GM21528 (cell line): ENCODE results near the gene ADRM1.

Experiments used
- ATAC-seq: cut with Tn5 transposase; IDR thresholded peaks from one replicate; pipeline ENCODE4 v1.9.1; 2021; ENCODE audit warnings: mild to moderate bottlenecking, moderate library complexity; ENCODE audit not compliant: unreplicated experiment, low FRiP score

ADRM1 gene

GRCh38 chr20:62296724-62297448 lies 5.9 kb upstream of the ADRM1 start:
- no peak for ATAC-seq

GRCh38 chr20:62297449-62298227 lies 5.2 kb upstream of the ADRM1 start:
- no peak for ATAC-seq

- no peak for ATAC-seq
These were observed 4.1 kb upstream of the ADRM1 start for GRCh38 chr20:62298577-62299249.

DNA sequence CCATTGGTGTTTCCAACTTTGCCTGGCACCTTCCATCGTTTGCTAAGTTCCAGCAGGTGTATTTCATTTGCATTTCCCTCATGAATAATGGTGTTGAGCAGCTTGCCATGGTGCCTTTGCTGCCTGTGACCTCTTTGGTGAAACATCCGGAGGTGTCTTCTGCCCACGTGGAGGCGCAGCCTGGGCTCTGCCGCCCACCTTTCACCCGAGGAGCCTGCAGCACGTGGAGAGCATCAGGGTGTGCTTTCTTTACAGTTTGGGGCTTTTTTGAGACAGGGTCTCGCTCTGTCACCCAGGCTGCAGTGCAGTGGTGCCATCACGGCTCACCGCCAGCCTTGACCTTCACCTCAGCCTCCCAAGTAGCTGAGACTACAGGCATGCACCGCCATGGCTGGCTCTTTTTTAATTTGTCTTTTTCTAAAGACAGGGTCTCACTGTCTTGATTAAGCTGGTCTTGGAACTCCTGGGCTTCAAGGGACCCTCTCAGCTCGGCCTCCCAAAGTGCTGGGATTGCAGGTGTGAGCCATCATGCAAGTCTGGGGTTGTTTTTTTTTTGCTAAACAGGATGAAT lies 3.0 kb upstream of the ADRM1 start:
- no peak for ATAC-seq

GRCh38 chr20:62300319-62300718 lies 2.5 kb upstream of the ADRM1 start:
- ATAC-seq, result no peak

GRCh38 chr20:62301111-62301668 lies 1.6 kb upstream of the ADRM1 start:
- ATAC-seq, result no peak

GRCh38 chr20:62301773-62302340 lies 940 bp upstream of the ADRM1 start:
- peak; percentile 45 for ATAC-seq

DNA sequence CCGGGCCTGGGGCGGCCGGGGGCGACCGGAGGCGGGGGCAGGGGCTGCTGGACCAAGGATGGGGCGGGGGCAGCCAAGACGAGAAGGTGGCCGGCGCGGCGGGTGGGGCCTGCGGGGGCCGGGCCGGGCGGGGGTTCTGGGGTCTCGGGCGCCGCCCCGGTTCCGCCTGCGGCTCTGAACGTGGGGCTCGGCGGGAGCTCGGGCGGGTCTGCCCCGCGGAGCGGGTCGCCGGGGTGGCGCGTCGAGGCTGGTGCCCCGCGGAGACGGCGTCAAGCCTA lies 204 bp downstream of the ADRM1 start:
- ATAC-seq, result no peak

DNA sequence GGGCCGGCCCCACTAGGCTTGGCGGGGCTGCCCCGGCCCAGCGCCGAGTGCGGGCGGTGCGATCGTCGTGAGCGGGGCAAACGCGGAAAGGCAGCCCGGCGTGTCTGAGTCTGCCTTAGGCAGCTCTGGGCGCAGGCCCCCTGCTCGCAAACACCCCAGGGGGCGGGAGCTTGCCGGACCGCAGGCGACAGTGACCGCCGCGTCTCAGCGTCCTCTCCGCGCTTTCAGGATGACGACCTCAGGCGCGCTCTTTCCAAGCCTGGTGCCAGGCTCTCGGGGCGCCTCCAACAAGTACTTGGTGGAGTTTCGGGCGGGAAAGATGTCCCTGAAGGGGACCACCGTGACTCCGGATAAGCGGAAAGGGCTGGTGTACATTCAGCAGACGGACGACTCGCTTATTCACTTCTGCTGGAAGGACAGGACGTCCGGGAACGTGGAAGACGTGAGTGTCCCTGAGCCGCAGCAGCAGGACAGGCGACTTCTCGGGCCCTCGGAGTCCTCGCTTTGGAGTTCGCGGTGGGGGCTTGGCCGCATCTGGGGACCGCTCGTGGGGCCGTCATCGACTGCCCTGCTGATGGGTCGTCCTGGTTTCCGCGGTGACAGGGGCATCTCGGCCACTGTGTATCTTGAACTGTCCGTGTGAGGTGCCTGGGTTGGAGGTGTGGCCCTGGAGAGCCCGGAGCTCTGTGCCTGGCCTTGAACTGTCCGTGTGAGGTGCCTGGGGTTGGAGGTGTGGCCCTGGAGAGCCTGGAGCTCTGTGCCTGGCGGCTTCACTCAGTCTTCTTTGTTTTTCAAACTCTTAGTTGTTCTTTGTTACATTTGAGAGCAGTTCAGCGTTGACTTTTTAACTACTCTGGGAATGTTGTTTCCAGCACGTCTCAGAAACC lies 786 bp downstream of the ADRM1 start:
- ATAC-seq, result peak; percentile 13

GRCh38 chr20:62304331-62305148 lies 1.7 kb downstream of the ADRM1 start:
- no peak for ATAC-seq

GRCh38 chr20:62305149-62305764 lies 2.5 kb downstream of the ADRM1 start:
- ATAC-seq, result no peak

GRCh38 chr20:62305765-62306413 lies 3.1 kb downstream of the ADRM1 start:
- no peak for ATAC-seq

DNA sequence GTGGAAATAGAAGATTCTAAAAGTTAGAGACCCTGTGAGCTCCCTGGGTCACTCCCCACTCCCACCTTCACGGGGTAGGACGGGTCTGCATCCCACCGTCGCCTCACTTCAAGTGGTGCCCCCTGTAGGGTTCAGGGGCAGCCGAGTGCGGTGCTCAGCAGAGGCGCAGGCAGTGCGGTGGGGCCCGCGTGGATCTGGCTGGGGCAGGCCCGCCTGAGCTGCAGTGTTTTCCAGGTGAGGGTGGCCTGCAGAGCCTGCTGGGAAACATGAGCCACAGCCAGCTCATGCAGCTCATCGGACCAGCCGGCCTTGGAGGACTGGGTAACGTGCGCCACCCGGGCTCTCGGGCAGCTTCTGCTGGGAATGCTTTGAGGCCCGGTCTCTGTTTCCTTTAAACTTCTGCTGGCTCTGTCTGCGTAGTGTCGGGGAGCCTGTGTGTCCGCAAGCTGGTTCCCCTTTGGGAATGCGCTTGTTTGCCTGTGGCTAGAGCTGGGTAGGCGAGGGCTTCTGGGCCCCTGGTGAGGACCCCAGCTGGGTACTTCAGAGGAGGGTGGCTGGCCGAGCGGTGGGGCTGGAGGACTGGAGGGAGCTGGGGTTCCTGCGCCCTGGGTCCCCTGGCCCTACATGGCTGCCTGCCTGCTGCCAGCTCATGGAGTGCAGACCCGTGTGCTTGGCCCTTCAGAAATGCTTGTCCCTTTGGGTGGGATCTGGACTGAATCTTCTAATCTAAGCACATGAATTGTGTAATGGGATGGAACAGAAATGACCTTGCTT lies 3.8 kb downstream of the ADRM1 start:
- no peak for ATAC-seq

DNA sequence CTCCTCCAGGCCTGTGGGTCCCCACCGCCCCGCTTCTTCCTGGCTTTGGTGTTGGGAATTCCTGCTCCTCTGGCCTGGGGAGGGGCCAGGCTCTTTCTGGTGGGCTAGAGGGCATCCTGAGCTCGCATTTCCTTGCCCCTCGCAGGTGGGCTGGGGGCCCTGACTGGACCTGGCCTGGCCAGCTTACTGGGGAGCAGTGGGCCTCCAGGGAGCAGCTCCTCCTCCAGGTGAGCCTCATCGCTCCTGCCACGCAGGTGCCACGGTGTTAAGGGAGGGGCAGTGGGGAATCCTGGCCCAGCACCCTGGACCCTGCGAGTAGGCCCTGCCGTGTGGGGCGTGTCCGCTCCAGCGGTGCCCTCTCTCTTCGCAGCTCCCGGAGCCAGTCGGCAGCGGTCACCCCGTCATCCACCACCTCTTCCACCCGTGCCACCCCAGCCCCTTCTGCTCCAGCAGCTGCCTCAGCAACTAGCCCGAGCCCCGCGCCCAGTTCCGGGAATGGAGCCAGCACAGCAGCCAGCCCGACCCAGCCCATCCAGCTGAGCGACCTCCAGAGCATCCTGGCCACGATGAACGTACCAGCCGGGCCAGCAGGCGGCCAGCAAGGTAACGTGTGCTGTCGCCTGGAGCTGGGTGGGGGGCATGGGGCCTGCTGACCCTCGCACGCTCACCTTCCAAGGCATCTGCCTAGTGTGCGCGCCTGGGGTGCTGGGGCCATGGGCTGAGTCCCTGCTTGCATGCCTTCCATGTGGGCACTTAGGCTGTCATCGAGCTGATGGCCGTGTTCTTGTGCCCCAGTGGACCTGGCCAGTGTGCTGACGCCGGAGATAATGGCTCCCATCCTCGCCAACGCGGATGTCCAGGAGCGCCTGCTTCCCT lies 4.7 kb downstream of the ADRM1 start:
- ATAC-seq, result no peak

GRCh38 chr20:62308102-62308822 lies 5.5 kb downstream of the ADRM1 start:
- ATAC-seq, result no peak
